Erythroblast (primary cell): ENCODE data around the gene SECISBP2.

ENCODE experiments used
- GATA1 ChIP-seq: IDR thresholded peaks from 2 replicates; pipeline ENCODE4 v1.6.1; 2011; ENCODE audit warnings: low read depth, mild to moderate bottlenecking, control low read depth, low read length, moderate library complexity
- POLR2A ChIP-seq: IDR thresholded peaks from 2 replicates; pipeline ENCODE4 v1.6.1; 2011; ENCODE audit warnings: mild to moderate bottlenecking, low read length

DNA sequence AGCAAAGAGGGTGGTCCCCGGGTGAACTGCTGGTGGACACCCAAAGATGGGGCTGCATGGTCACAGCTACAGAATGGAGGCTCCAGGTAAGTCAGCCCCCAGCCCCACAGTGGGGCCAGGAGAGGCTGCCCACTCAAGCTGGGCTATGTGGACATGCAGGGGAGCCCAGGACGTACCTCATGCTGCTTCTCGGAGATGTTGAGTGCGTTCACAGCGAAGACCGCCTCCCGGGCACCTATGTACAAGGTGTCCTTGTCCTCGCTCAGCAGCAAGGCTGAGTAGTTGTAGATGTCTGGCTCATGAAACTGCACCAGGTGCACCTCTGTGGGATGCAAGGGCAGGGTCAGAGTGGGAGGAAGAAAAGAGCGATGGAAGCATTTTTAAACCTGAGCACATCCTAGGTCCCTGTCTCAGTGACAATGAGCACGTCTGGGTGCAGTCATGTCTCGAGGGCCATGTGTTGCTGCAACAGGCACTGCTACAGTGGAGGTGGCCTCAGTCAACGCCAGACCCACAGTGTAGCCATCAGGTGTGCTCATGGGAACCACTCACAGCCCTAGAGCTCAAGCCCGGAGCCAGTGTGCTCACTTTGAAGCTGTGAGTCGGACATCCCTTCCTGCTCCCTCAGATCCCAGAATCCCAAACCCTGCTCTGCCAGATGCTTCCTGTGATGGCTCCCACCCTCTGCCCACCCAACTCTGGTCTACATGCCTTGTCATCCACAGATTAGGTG is 84.6 kb downstream of the SECISBP2 start:
- TF ChIP-seq POLR2A (no peak), GATA1 (no peak)
